K562 (cell line): Measurements from ENCODE around the gene HSD17B11. TPM values are rescaled to one million over a fixed set of nuclear protein-coding genes. Genes with fewer than 3 reads are reported as not detected.

Experiments
- ETV6 ChIP-seq, 3 experiments: fragments of 150-350 bp in 1 of 3; sonication (generic) in 1 of 3; formaldehyde crosslinking in 1 of 3; IDR thresholded peaks; 2 replicates each; pipeline versions ENCODE4 v1.6.1 to v1.8.0; 2014 to 2022; ENCODE audit warnings: borderline replicate concordance in 2 of 3, low read depth in 2 of 3, antibody characterized with exemption in 1 of 3, low read length in 1 of 3, mild to moderate bottlenecking in 1 of 3, missing genetic modification reagents in 1 of 3
- MECOM ChIP-seq: fragments of 250-450 bp; sonication (Bioruptor Pico); IDR thresholded peaks from 2 replicates; pipeline ENCODE4 v1.8.0; 2022; ENCODE audit warnings: inconsistent platforms
- NFYB ChIP-seq: IDR thresholded peaks from 2 replicates; pipeline ENCODE4 v1.6.1; 2011; ENCODE audit warnings: mild to moderate bottlenecking, moderate library complexity; ENCODE audit not compliant: insufficient read length; ENCODE audit errors: extremely low read depth
- NR2F6 ChIP-seq: fragments of 450-650 bp; formaldehyde crosslinking; IDR thresholded peaks from 2 replicates; pipeline ENCODE4 v1.4.0; 2020; ENCODE audit warnings: mild to moderate bottlenecking
- PHF20 ChIP-seq: fragments of 450-650 bp; IDR thresholded peaks from 2 replicates; pipeline ENCODE4 v1.6.1; 2018; ENCODE audit not compliant: partially characterized antibody
- RAD51 ChIP-seq: fragments of 450-650 bp; IDR thresholded peaks from 2 replicates; pipeline ENCODE4 v1.7.1; 2016; ENCODE audit warnings: low read depth, mild to moderate bottlenecking, borderline replicate concordance
- SMARCA4 ChIP-seq: fragments of 450-650 bp; IDR thresholded peaks from 2 replicates; pipeline ENCODE4 v1.6.1; 2016
- ZBTB2 ChIP-seq: fragments of 450-650 bp; IDR thresholded peaks from 2 replicates; pipeline ENCODE4 v1.6.1; 2016; ENCODE audit warnings: antibody characterized with exemption
- ZBTB33 ChIP-seq: sonication (generic); formaldehyde crosslinking; IDR thresholded peaks from 2 replicates; pipeline ENCODE4 v1.8.1; 2023; ENCODE audit warnings: mild to moderate bottlenecking, missing genetic modification reagents
- ZNF175 ChIP-seq: fragments of 200-800 bp; sonication (Bioruptor generic); IDR thresholded peaks from 2 replicates; pipeline ENCODE4 v1.6.1; 2016; ENCODE audit warnings: low read depth, mild to moderate bottlenecking, missing genetic modification characterization, missing compliant biosample characterization
- polyA plus RNA-seq, 8 experiments: library from polyadenylated mRNA; depleted of rRNA in 4 of 8; stranded (reverse) in 5 of 8; unstranded in 3 of 8; fragments of >200 nt; fragmentation: Nextera tagmentation in 2 of 8; fragmentation: Illumina TruSeq in 1 of 8; extraction: Ambion mirVana in 2 of 8; extraction: Trizol in 1 of 8; gene quantifications; 2 replicates each; pipeline versions ENCODE4 v1.2.1 to v1.2.3, GENCODE V29; 2011 to 2014; ENCODE audit warnings: inconsistent platforms in 1 of 8, missing spikeins in 1 of 8
- total RNA-seq, 7 experiments: library from RNA; depleted of rRNA in 6 of 7; stranded (reverse); fragments of >200 nt in 6 of 7; fragmentation: Illumina TruSeq in 2 of 7; extraction: Trizol in 2 of 7; gene quantifications; 2 replicates each; pipeline versions ENCODE4 v1.2.1 to v1.2.3, GENCODE V29; 2011 to 2021; ENCODE audit warnings: low replicate concordance in 1 of 7
- TF ChIP-seq, protein P1 (sequence below): fragments of 450-650 bp; IDR thresholded peaks from 2 replicates; pipeline ENCODE4 v1.6.1; 2016; ENCODE audit warnings: mild to moderate bottlenecking, moderate library complexity

HSD17B11 gene
- total and polyA plus RNA-seq, 9 of the 15 experiments (the other 6 are each of a cell fraction or from before 2014, with no cell fraction given), result 26.0 to 108 (median 81.0) TPM

- TF ChIP-seq NFYB (no peak), RAD51 (peak; percentile 14; the same call in 1 of the 2 replicates), ZBTB2 (0 out of 2 replicates have a peak, but pooled peaks have one; percentile 63), NR2F6 (CRISPR knock-in tag) (no peak), SMARCA4 (0 out of 2 replicates have a peak, but pooled peaks have one; percentile 34), ZNF175 (CRISPR knock-in tag) (no peak), MECOM (CRISPR knock-in tag) (0 out of 2 replicates have a peak, but pooled peaks have one; percentile 37), ZBTB33 (CRISPR knock-in tag) (no peak), ETV6 (IDR thresholded peaks at IDR 0.05; ENCODE audit: borderline replicate concordance in 1 of 2, low read depth in 2 of 2, low read length in 1 of 2) (0 out of 4 replicates have a peak, but pooled peaks of 1 of the 2 experiments have one; percentile 21), ETV6 (CRISPR knock-in tag; IDR thresholded peaks at IDR 0.05; ENCODE audit: borderline replicate concordance) (no peak), PHF20 (no peak)
- TF ChIP-seq, protein P1, sequence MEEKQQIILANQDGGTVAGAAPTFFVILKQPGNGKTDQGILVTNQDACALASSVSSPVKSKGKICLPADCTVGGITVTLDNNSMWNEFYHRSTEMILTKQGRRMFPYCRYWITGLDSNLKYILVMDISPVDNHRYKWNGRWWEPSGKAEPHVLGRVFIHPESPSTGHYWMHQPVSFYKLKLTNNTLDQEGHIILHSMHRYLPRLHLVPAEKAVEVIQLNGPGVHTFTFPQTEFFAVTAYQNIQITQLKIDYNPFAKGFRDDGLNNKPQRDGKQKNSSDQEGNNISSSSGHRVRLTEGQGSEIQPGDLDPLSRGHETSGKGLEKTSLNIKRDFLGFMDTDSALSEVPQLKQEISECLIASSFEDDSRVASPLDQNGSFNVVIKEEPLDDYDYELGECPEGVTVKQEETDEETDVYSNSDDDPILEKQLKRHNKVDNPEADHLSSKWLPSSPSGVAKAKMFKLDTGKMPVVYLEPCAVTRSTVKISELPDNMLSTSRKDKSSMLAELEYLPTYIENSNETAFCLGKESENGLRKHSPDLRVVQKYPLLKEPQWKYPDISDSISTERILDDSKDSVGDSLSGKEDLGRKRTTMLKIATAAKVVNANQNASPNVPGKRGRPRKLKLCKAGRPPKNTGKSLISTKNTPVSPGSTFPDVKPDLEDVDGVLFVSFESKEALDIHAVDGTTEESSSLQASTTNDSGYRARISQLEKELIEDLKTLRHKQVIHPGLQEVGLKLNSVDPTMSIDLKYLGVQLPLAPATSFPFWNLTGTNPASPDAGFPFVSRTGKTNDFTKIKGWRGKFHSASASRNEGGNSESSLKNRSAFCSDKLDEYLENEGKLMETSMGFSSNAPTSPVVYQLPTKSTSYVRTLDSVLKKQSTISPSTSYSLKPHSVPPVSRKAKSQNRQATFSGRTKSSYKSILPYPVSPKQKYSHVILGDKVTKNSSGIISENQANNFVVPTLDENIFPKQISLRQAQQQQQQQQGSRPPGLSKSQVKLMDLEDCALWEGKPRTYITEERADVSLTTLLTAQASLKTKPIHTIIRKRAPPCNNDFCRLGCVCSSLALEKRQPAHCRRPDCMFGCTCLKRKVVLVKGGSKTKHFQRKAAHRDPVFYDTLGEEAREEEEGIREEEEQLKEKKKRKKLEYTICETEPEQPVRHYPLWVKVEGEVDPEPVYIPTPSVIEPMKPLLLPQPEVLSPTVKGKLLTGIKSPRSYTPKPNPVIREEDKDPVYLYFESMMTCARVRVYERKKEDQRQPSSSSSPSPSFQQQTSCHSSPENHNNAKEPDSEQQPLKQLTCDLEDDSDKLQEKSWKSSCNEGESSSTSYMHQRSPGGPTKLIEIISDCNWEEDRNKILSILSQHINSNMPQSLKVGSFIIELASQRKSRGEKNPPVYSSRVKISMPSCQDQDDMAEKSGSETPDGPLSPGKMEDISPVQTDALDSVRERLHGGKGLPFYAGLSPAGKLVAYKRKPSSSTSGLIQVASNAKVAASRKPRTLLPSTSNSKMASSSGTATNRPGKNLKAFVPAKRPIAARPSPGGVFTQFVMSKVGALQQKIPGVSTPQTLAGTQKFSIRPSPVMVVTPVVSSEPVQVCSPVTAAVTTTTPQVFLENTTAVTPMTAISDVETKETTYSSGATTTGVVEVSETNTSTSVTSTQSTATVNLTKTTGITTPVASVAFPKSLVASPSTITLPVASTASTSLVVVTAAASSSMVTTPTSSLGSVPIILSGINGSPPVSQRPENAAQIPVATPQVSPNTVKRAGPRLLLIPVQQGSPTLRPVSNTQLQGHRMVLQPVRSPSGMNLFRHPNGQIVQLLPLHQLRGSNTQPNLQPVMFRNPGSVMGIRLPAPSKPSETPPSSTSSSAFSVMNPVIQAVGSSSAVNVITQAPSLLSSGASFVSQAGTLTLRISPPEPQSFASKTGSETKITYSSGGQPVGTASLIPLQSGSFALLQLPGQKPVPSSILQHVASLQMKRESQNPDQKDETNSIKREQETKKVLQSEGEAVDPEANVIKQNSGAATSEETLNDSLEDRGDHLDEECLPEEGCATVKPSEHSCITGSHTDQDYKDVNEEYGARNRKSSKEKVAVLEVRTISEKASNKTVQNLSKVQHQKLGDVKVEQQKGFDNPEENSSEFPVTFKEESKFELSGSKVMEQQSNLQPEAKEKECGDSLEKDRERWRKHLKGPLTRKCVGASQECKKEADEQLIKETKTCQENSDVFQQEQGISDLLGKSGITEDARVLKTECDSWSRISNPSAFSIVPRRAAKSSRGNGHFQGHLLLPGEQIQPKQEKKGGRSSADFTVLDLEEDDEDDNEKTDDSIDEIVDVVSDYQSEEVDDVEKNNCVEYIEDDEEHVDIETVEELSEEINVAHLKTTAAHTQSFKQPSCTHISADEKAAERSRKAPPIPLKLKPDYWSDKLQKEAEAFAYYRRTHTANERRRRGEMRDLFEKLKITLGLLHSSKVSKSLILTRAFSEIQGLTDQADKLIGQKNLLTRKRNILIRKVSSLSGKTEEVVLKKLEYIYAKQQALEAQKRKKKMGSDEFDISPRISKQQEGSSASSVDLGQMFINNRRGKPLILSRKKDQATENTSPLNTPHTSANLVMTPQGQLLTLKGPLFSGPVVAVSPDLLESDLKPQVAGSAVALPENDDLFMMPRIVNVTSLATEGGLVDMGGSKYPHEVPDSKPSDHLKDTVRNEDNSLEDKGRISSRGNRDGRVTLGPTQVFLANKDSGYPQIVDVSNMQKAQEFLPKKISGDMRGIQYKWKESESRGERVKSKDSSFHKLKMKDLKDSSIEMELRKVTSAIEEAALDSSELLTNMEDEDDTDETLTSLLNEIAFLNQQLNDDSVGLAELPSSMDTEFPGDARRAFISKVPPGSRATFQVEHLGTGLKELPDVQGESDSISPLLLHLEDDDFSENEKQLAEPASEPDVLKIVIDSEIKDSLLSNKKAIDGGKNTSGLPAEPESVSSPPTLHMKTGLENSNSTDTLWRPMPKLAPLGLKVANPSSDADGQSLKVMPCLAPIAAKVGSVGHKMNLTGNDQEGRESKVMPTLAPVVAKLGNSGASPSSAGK, result peak; percentile 58
Observed at GRCh38 chr4:87390891-87391575, at the start of gene HSD17B11 (continued).
